KOPT-K1 (cell line): ENCODE measurements around the gene FOXE3.

Experiments
- H3K27ac ChIP-seq: fragments of 200-600 bp; sonication (generic); 2 replicates; pipeline ENCODE4 v1.5.1; 2016; ENCODE audit warnings: antibody characterized with exemption, mild to moderate bottlenecking, low read depth, low read length; ENCODE audit not compliant: poor library complexity, severe bottlenecking
- H3K36me3 ChIP-seq: fragments of 200-600 bp; sonication (generic); 2 replicates; pipeline ENCODE4 v1.5.1; 2017; ENCODE audit warnings: antibody characterized with exemption, mild to moderate bottlenecking, low read length, moderate library complexity; ENCODE audit not compliant: insufficient read depth
- H3K9me3 ChIP-seq: fragments of 200-600 bp; sonication (generic); 2 replicates; pipeline ENCODE4 v1.5.1; 2017; ENCODE audit warnings: antibody characterized with exemption, low read length, mild to moderate bottlenecking; ENCODE audit not compliant: insufficient read depth, poor library complexity, severe bottlenecking

Gene FOXE3

DNA sequence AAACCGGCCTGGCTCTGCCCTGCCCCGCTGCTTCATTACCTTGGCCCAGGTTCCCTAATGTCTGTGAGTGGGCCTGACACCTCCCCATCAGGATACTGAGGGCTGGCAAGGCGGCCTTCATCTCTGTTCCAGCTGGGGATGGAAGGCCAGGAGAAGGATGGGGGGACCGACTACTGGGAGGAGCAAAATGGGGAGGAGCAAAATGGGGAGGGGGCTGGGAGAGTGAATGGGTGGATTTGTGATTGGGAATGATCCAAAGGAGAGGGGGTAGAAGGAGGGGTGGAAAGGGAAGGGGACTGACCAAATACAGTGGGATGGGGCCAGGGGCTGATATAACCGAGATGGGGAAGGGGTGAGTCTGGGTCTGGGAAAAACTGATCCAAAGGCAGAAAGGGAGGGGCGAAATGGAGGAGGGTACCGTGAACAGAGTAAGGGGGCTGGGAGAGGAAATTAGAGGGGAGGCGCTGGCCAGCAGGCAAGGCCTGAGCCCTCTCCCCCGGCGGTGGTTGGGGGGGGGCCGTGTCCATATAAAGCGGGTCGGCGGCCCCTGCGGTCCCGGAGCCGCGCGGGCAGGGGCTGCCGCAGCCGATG is at the start of gene FOXE3:
TSS of gene FOXE3 (plus strand) at position 558 of the 591 bp plus-strand sequence. CDS start at position 589, 31 bp downstream.
- Histone ChIP-seq H3K27ac (no peak within 1 kb of the TSS), H3K9me3 (no peaks in the 10 kb centered on the region), H3K36me3 (no peaks in the 10 kb centered on the region)

GRCh38 chr1:47367651-47368050 is 48.4 kb upstream of the FOXE3 start:
- Histone ChIP-seq H3K36me3 (peaks cover 41% of the 10 kb centered on the region), H3K27ac (no peak overlapping the region), H3K9me3 (no peaks in the 10 kb centered on the region)

DNA sequence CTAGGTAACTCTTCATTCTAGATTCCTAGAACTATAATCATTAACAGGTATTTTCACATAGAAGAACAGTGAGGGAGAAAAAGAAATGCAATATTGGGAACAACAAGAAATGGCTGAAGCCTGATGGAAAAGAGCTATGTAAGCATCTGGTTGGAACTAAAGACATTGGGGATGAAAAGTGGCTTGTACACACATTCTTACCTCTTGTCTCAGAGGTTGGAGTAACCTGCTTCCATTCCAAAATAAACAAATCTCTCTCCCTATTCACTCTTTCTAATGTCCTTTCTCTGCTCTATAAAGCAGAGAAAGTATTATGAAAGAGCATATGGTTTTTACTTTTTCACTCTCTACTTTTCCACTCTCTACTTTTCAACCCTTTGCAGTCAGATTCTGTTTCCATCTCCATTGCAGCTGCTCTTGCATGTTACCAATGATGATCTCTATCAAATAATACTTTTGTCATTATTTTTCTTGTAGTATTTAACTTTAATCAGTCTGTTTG is 45.0 kb upstream of the FOXE3 start:
- peaks cover 73% of the 10 kb centered on the region for H3K36me3 ChIP-seq
- H3K9me3 ChIP-seq = no peaks in the 10 kb centered on the region
- no peak overlapping the region for H3K27ac ChIP-seq

DNA sequence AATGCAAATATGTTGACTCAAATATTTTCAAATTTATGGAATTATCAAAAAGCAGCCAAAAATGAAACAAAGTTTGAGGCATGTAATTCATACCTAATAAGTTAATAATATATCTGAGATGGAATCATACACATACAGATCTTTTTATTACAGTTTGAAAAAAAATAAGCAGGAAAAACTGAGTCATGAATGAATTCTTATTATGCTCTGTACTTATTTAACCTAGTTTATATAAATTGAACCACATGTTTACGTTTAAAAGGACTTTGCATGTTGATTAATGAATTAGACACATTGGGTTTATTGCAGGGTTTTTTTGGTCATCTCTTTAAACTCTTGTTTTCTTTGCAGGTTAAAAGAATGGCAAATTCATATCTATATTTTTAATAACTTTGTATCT is 41.6 kb upstream of the FOXE3 start:
- H3K36me3 ChIP-seq = peaks cover 90% of the 10 kb centered on the region
- H3K9me3 ChIP-seq = no peaks in the 10 kb centered on the region

GRCh38 chr1:47378147-47378546 is 37.9 kb upstream of the FOXE3 start:
- no peaks in the 10 kb centered on the region for H3K9me3 ChIP-seq
- peaks cover 88% of the 10 kb centered on the region for H3K36me3 ChIP-seq
- H3K27ac ChIP-seq = no peak overlapping the region

More for the DNA sequence above, 41.6 kb upstream of the FOXE3 start:
- no peak overlapping the region for H3K27ac ChIP-seq

- Histone ChIP-seq H3K27ac (no peak overlapping the region), H3K9me3 (no peaks in the 10 kb centered on the region), H3K36me3 (peaks cover 63% of the 10 kb centered on the region)
Observed at GRCh38 chr1:47380699-47381098, 35.4 kb upstream of the FOXE3 start.

DNA sequence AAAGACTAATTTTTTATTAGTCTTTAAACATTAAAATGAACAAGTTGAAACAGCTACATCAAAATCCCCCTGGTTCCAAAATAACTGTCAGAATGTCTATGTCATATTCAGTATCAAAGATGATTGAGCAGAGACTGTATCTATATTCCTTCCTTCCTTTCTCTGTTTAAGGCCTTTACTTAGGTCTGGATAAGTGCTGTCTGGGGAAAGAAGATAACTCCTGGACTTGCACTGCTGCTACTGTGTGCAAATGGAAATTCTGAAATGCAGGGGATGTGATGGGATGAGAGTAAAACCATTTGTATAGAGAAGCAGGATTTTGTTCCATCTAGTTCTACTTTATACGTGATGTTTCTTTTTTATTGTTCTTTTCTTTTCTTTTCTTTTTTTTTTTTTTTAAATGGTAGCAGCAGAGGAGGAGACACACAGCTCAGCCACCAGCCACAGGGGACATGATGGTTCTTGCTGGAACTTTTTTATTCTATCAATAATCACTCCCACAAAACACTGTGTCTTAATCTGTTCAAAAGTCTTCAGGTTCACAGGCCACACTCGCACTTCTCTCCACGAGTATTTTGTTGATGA is 33.6 kb upstream of the FOXE3 start:
- Histone ChIP-seq H3K9me3 (no peaks in the 10 kb centered on the region), H3K27ac (no peak overlapping the region), H3K36me3 (peaks cover 49% of the 10 kb centered on the region)

DNA sequence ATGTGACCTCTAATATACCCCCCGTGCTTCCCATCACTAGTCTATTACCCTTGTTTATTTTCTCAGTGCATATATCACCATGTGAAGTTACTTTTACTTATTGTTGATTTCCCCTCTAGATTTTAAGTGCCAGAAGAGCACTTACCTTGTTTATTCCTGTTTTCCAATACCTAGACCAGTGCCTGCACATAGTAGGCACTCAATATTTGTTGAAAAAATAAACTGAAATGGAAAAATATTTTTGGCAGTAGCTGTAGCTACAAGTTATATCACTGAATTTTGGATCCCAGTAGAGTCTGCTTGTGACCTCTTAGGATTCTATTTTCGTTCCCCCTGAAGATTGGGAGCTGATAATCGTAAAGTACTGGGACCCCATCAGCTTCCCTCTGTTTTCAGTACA is 32.0 kb upstream of the FOXE3 start:
- Histone ChIP-seq H3K27ac (no peak overlapping the region), H3K9me3 (no peaks in the 10 kb centered on the region), H3K36me3 (peaks cover 36% of the 10 kb centered on the region)

GRCh38 chr1:47385020-47385419 is 31.1 kb upstream of the FOXE3 start:
- no peak overlapping the region for H3K27ac ChIP-seq
- peaks cover 26% of the 10 kb centered on the region for H3K36me3 ChIP-seq
- no peaks in the 10 kb centered on the region for H3K9me3 ChIP-seq

DNA sequence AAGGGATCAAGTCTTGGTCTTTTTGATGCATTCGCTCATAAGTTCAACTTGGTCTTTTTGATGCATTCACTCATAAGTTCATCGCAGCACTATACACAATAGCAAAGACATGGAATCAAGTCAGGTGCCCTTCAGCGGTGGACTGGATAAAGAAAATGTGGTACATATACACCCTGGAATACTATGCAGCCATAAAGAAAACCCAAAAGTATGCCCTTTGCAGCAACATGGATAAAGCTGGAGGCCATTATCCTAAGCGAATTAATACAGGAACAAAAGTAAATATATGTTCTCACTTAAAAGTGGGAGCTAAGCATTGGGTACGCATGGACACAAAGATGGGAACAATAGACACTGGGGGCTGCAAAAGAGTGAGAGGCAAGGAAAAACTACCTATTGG is 29.8 kb upstream of the FOXE3 start:
- H3K27ac ChIP-seq = no peak overlapping the region
- peaks cover 17% of the 10 kb centered on the region for H3K36me3 ChIP-seq
- no peaks in the 10 kb centered on the region for H3K9me3 ChIP-seq

GRCh38 chr1:47388030-47388890 is 27.8 kb upstream of the FOXE3 start:
- Histone ChIP-seq H3K36me3 (peaks cover under 1% of the 10 kb centered on the region; the same call in 1 of the 2 replicates), H3K27ac (no peak overlapping the region), H3K9me3 (no peaks in the 10 kb centered on the region)

- Histone ChIP-seq H3K36me3 (no peaks in the 10 kb centered on the region), H3K9me3 (no peaks in the 10 kb centered on the region)
Observed at GRCh38 chr1:47388891-47389238, 27.2 kb upstream of the FOXE3 start.

GRCh38 chr1:47389731-47390130 is 26.4 kb upstream of the FOXE3 start:
- no peak overlapping the region for H3K27ac ChIP-seq
- H3K9me3 ChIP-seq = no peaks in the 10 kb centered on the region
- no peaks in the 10 kb centered on the region for H3K36me3 ChIP-seq

More at GRCh38 chr1:47388891-47389238, 27.2 kb upstream of the FOXE3 start:
- no peak overlapping the region for H3K27ac ChIP-seq

- H3K36me3 ChIP-seq = no peaks in the 10 kb centered on the region
- no peak overlapping the region for H3K27ac ChIP-seq
- H3K9me3 ChIP-seq = no peaks in the 10 kb centered on the region
Observed at GRCh38 chr1:47390843-47391242, 25.2 kb upstream of the FOXE3 start.

GRCh38 chr1:47393141-47393540 is 22.9 kb upstream of the FOXE3 start:
- H3K9me3 ChIP-seq = no peaks in the 10 kb centered on the region
- H3K27ac ChIP-seq = no peak overlapping the region
- no peaks in the 10 kb centered on the region for H3K36me3 ChIP-seq
